Heart right ventricle (tissue), 16 donors: ENCODE data around the gene GPC5. TPM values are rescaled to one million over a fixed set of nuclear protein-coding genes. Genes with fewer than 3 reads are reported as not detected.

Experiments used
- ATAC-seq, 8 donors: fragments of 200-7000 bp; cut with Tn5 transposase; one replicate each; pipeline ENCODE4 v1.9.1; 2020; ENCODE audit warnings: mild to moderate bottlenecking in 8 of 8, moderate library complexity in 8 of 8, moderate number of reproducible peaks in 1 of 8
- DNase-seq, 2 donors: peaks; one replicate each; pipeline ENCODE4 v3.0.0-alpha.2; 2020
- H3K27ac ChIP-seq, 10 donors: fragments of 200-600 bp; sonication (generic) in 2 of 10; one replicate each; pipeline versions ENCODE4 v1.5.0 to v1.8.0; 2020 to 2022; ENCODE audit warnings: mild to moderate bottlenecking in 3 of 10
- H3K27me3 ChIP-seq, 7 donors: fragments of 200-600 bp; one replicate each; pipeline ENCODE4 v1.8.0; 2021 to 2022; ENCODE audit warnings: mild to moderate bottlenecking in 2 of 7
- H3K36me3 ChIP-seq, 9 donors: fragments of 200-600 bp; sonication (generic) in 1 of 9; one replicate each; pipeline versions ENCODE4 v1.5.0 to v1.8.0; 2020 to 2022; ENCODE audit warnings: mild to moderate bottlenecking in 2 of 9
- H3K4me1 ChIP-seq, 9 donors: fragments of 200-600 bp; sonication (generic) in 1 of 9; one replicate each; pipeline versions ENCODE4 v1.5.0 to v1.8.0; 2020 to 2022; ENCODE audit warnings: mild to moderate bottlenecking in 4 of 9
- H3K4me3 ChIP-seq, 10 donors: fragments of 200-600 bp; sonication (generic) in 2 of 10; one replicate each; pipeline versions ENCODE4 v1.5.0 to v1.8.0; 2020 to 2022; ENCODE audit warnings: mild to moderate bottlenecking in 7 of 10, moderate library complexity in 2 of 10
- H3K9me3 ChIP-seq, 11 donors: fragments of 200-600 bp in 10 of 11; sonication (generic) in 2 of 11; one replicate each; pipeline versions ENCODE4 v1.5.0 to v1.8.0; 2013 to 2022; ENCODE audit warnings: mild to moderate bottlenecking in 2 of 11, control low read depth in 1 of 11, moderate library complexity in 1 of 11
- WGBS, 2 donors: extraction: QIAGEN DNeasy Blood & Tissue Kit; methylation state at CpG; one replicate each; pipeline ENCODE4 v1.1.7; 2013; ENCODE audit warnings: inconsistent platforms in 1 of 2; 5-methylcytosine and 5-hydroxymethylcytosine counted together
- intact Hi-C, 10 donors: fragments of 100-400 bp; cut with DNase I; formaldehyde crosslinking; loops; one replicate each; pipeline versions ENCODE4 v1.11.1 to v1.14.2; 2022
- polyA plus RNA-seq, 2 donors: library from polyadenylated mRNA; stranded (reverse); fragments of 200-250 nt; gene quantifications; one replicate each; pipeline ENCODE4 v1.2.3, GENCODE V29; 2013
- total RNA-seq, 10 donors: library from RNA; stranded (reverse); fragmentation: NEBNext Ultra II Directional in 3 of 10; extraction: Animal tissue kit (Norgen Biotek cat#: 25700) in 3 of 10; gene quantifications; one replicate each; pipeline versions ENCODE4 v1.2.1 to v1.2.4, GENCODE V29; 2021 to 2023
- TF ChIP-seq, protein P1 (sequence below), 9 donors: fragments of 200-600 bp; sonication (generic) in 2 of 9; IDR thresholded peaks; one replicate each; pipeline versions ENCODE4 v1.5.0 to v1.8.0; 2021 to 2022; ENCODE audit warnings: antibody characterized with exemption in 9 of 9, mild to moderate bottlenecking in 5 of 9, moderate library complexity in 1 of 9
- donor health status: Arrhythmogenic right ventricular cardiomyopathy.
- donor health status: ischemic (EF 13 %, LVEDD 7.1; RV severe dilation, severe dysfunction).
- donor health status: healthy with polysubstance abuse.
- donor health status: DM: no; HTN: yes; CAD: no.
- donor health status: DM: no; HTN: no; CAD: no.
- donor health status: ischemic (EF 25% LVEDD 6.9; RV normal size, moderate dysfunction).
- donor health status: ischemic (EF 25% LVEDD 5.7; RV mildly dilated, moderate dysfunction).
- donor health status: healthy.
- donor health status: DM: yes; HTN: yes; CAD: no.
- donor health status: Ischemic cardiomyopathy.
- donor health status: ischemic (EF 35%, LVEDD 5.7; RV mildly dilated, moderate dysfunction).
- donor health status: nonischemic (EF 11% LVEDD 7.7; RV severe dilation, severe dysfunction).
- donor health status: DM: yes; HTN: yes; CAD: no.
- donor health status: PGD.
- donor health status: ischemic (EF 29% LVEDD 5.4; RV normal size, mild dysfunction).
- donor health status: nonischemic (EF 23%, LVEDD 6.1; RV moderate dilation, normal function).

The GPC5 gene
- total and polyA plus RNA-seq, 12 donors, result 0.01 to 3.5 (median 0.70) TPM; not detected in 1

DNA sequence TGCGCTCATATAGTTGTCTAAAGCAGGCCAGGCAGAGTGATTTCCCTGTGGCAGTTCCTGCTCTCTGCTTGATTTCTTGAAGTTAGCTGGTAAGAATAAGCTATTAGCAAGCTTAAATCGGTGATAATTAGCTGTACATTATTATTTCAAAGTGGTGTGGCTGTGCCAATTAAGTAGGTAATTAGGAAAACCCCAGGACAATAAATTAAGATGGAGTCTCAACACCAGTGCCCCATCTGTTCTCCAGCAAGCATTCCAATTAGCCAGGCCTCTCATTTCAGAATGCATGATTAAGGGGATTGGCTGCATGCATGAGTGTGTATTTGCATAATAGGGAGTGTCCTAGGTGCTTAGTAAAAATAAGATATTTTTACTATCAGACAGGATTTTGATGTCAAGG is 342.3 kb downstream of the GPC5 start:
- WGBS, 2 donors, result 77 to 87% methylated on average over 2 of the region's 2 CpGs

DNA sequence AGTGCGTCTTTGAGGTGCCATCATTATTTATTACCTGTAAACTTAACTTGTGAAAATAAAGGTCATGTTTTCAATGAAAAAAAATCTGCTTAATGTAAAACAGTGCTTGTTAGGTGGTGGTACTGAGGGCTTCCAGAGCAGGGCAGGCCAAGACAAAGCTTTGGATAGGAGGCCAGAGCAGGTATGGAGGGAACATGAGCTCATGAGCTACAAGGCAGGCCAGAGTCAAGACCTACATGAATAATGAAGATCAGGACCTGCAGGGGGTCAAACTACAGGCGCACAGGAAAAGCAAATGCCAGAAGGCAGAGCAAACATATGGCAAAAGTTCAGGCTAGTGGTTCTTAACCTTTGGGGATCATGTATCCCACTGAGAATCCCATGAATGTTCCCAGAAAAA is 343.5 kb downstream of the GPC5 start:
- no peaks in the 10 kb centered on the region for H3K36me3 ChIP-seq
- no peak for DNase-seq
- TF ChIP-seq, protein P1, sequence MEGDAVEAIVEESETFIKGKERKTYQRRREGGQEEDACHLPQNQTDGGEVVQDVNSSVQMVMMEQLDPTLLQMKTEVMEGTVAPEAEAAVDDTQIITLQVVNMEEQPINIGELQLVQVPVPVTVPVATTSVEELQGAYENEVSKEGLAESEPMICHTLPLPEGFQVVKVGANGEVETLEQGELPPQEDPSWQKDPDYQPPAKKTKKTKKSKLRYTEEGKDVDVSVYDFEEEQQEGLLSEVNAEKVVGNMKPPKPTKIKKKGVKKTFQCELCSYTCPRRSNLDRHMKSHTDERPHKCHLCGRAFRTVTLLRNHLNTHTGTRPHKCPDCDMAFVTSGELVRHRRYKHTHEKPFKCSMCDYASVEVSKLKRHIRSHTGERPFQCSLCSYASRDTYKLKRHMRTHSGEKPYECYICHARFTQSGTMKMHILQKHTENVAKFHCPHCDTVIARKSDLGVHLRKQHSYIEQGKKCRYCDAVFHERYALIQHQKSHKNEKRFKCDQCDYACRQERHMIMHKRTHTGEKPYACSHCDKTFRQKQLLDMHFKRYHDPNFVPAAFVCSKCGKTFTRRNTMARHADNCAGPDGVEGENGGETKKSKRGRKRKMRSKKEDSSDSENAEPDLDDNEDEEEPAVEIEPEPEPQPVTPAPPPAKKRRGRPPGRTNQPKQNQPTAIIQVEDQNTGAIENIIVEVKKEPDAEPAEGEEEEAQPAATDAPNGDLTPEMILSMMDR (IDR thresholded peaks at IDR 0.05), result no peak
- intact Hi-C loops, result no loop called here
- no peak for ATAC-seq
- H3K27me3 ChIP-seq, result no peaks in the 10 kb centered on the region
- WGBS, 2 donors, result 83 to 85% methylated on average over 2 of the region's 2 CpGs
- H3K4me1 ChIP-seq, result peaks cover 0 to 5% (median 0%) of the 10 kb centered on the region in 9 donors
- H3K9me3 ChIP-seq, result peaks cover 0 to 9% (median 0%) of the 10 kb centered on the region in 11 donors
- no peak overlapping the region for H3K27ac ChIP-seq
- H3K4me3 ChIP-seq, result no peak overlapping the region

More for the DNA sequence above, 342.3 kb downstream of the GPC5 start:
- Histone ChIP-seq H3K27me3 (no peaks in the 10 kb centered on the region), H3K27ac (no peak overlapping the region), H3K4me3 (no peak overlapping the region), H3K36me3 (no peaks in the 10 kb centered on the region), H3K4me1 (peaks cover 0 to 5% (median 0%) of the 10 kb centered on the region in 9 donors), H3K9me3 (peaks cover 0 to 9% (median 0%) of the 10 kb centered on the region in 11 donors)
- TF ChIP-seq, protein P1 (IDR thresholded peaks at IDR 0.05), result no peak
- DNase-seq, result no peak
- intact Hi-C loops, result no loop called here
- no peak for ATAC-seq

DNA sequence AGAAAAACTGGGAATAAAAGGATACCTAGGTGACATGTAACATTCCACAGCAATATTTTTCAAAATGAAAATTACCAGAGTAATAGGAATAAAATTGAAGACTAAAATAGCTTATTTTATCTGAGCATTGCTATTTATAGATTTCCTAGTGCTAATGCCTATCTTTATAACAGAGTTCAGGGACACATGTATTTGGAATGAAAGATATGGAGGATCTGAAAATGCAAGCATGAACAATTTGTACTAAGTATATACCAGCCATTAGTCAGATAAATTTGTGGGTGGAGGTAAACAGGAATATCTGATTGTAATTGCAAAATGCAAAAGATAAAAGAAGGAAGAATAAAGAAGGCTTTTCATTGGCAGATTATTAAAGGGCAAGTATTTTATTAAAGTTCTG is 345.9 kb downstream of the GPC5 start:
- peaks cover 0 to 11% (median 0%) of the 10 kb centered on the region in 11 donors for H3K9me3 ChIP-seq
- H3K36me3 ChIP-seq, result no peaks in the 10 kb centered on the region
- DNase-seq (no peak), ATAC-seq (peak in 1 of 8 donors; percentile 62)
- intact Hi-C loops, result no loop called here
- TF ChIP-seq, protein P1 (IDR thresholded peaks at IDR 0.05), result no peak
- H3K4me3 ChIP-seq, result no peak overlapping the region
- peaks cover 0 to 5% (median 0%) of the 10 kb centered on the region in 9 donors for H3K4me1 ChIP-seq
- H3K27me3 ChIP-seq, result no peaks in the 10 kb centered on the region
- no peak overlapping the region for H3K27ac ChIP-seq

DNA sequence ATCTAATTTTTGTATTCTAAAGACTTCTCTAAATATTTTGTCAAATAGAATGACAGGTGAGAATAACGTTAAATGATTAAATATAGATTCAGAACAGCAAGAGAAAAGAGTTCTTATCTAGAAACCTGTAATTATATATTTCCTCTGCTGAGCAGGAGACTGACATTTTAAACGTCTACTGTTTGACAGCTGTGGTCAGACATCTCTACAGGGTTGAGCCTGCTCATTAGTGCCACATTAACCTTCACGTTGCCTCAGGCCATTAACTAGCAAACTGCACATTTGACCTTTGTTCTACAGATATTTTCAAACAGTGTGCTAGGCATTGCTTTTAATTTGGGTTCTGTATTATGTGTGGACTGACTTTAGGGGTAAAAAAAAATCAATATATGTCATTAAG is 347.5 kb downstream of the GPC5 start:
- H3K9me3 ChIP-seq, result peaks cover 0 to 11% (median 0%) of the 10 kb centered on the region in 11 donors
- H3K4me3 ChIP-seq, result no peak overlapping the region
- peak in 1 of 8 donors; percentile 39 for ATAC-seq
- intact Hi-C loops, result no loop called here
- H3K27me3 ChIP-seq, result no peaks in the 10 kb centered on the region
- WGBS, 2 donors, result 11 to 21% methylated on average over 3 of the region's 3 CpGs
- peaks cover 0 to 5% (median 0%) of the 10 kb centered on the region in 9 donors for H3K4me1 ChIP-seq
- no peaks in the 10 kb centered on the region for H3K36me3 ChIP-seq
- TF ChIP-seq, protein P1 (IDR thresholded peaks at IDR 0.05), result no peak
- no peak for DNase-seq
- no peak overlapping the region for H3K27ac ChIP-seq
